Prostate gland (tissue), 2 donors: Measurements from ENCODE around the gene SMAD2. TPM values are rescaled to one million over a fixed set of nuclear protein-coding genes. Genes with fewer than 3 reads are reported as not detected.

ENCODE experiments used
- DNase-seq: peaks from one replicate; pipeline ENCODE4 v3.0.0-alpha.2; 2019; ENCODE audit warnings: low spot score
- H3K27ac ChIP-seq, 2 donors: fragments of 200-600 bp; sonication (generic); 2 replicates each; pipeline ENCODE4 v1.5.1; 2017 to 2019
- H3K27me3 ChIP-seq: fragments of 200-600 bp; sonication (generic); replicated peaks from 2 replicates; pipeline ENCODE4 v1.5.1; 2019; ENCODE audit not compliant: insufficient read depth
- H3K36me3 ChIP-seq, 2 donors: fragments of 200-600 bp; sonication (generic); 1 replicate in 1 of 2; 2 replicates in 1 of 2; pipeline versions ENCODE4 v1.5.1 to v1.8.1; 2017 to 2019
- H3K4me1 ChIP-seq: fragments of 200-600 bp; sonication (generic); replicated peaks from 2 replicates; pipeline ENCODE4 v1.5.1; 2019
- H3K4me3 ChIP-seq, 2 donors: fragments of 200-600 bp; sonication (generic); 2 replicates each; pipeline ENCODE4 v1.5.1; 2017 to 2019
- H3K9me3 ChIP-seq: fragments of 200-600 bp; sonication (generic); 2 replicates; pipeline ENCODE4 v1.5.1; 2017
- POLR2A ChIP-seq: fragments of 450-650 bp; IDR thresholded peaks from one replicate; pipeline ENCODE4 v1.6.1; 2016; ENCODE audit warnings: antibody characterized with exemption, mild to moderate bottlenecking
- POLR2AphosphoS5 ChIP-seq: sonication (generic); formaldehyde crosslinking; IDR thresholded peaks from one replicate; pipeline ENCODE4 v1.6.1; 2017; ENCODE audit warnings: antibody characterized with exemption
- WGBS: methylation state at CpG from one replicate; pipeline ENCODE4 v1.1.5; 2018; 5-methylcytosine and 5-hydroxymethylcytosine counted together
- intact Hi-C: fragments of 100-400 bp; cut with DNase I; formaldehyde crosslinking; loops from one replicate; pipeline ENCODE4 v1.14.2; 2022
- total RNA-seq, 2 donors: library from RNA; depleted of rRNA; stranded (reverse); fragments of >200 nt; gene quantifications; one replicate each; pipeline ENCODE4 v1.1.0, GENCODE V29; 2016
- TF ChIP-seq, protein P1 (sequence below), 4 experiments: fragments of 200-600 bp in 2 of 4; fragments of 450-650 bp in 2 of 4; sonication (generic) in 2 of 4; IDR thresholded peaks; 1 replicate in 3 of 4; 2 replicates in 1 of 4; pipeline ENCODE4 v1.5.1; 2016 to 2019; ENCODE audit warnings: antibody characterized with exemption in 4 of 4, mild to moderate bottlenecking in 2 of 4, moderate library complexity in 2 of 4

Gene SMAD2
- 10 to 100 TPM; 54.3 to 96.8 TPM for total RNA-seq

DNA sequence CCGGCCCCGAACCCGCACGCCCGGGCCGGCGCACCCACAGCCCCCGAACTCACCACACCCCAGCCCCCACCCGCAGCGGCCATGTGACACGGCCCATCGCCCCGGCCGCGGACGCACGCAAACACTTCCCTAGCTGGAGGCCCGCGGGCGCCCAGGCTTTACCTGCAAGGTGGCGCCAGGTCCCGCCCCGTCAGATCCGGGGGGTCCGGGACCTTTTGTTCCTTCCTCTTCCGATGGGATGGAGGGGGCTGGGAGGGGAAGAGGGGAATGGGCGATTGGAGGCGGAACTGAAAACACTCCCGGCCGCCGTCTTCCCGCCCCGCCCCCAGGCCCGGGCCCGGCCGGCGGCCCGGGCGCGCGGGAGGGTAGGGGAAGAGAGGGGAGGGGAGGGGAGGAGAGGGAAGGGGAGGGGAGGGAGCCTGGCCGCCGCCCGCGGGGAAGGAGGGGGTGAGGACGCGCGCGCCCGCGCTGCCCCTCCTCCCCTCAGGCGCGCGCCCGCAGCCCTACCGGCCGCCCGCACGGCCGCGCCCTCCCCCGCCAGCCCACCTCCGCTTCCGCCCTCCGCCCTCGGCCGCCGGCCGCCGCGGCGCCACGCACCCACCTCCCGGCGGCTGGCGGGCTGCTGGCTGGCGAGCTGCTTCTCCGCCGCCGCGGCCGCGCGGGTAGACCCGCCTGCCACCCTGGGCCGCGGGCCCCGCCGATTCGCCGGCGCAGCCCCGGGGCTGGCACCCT lies at the start of gene SMAD2:
SMAD2 (minus strand) TSS at position 461 of the 732 bp plus-strand sequence. CDS start 33,903 bp downstream, outside the sequence.
- Histone ChIP-seq H3K4me3 (peak within 1 kb of the TSS; percentile 86 to 95), H3K27ac (peak within 1 kb of the TSS; percentile 96 to 97), H3K27me3 (no peaks in the 10 kb centered on the region), H3K4me1 (no peaks in the 10 kb centered on the region), H3K9me3 (no peaks in the 10 kb centered on the region), H3K36me3 (no peaks in the 10 kb centered on the region)
- intact Hi-C loops = no loop called here
- TF ChIP-seq, protein P1, sequence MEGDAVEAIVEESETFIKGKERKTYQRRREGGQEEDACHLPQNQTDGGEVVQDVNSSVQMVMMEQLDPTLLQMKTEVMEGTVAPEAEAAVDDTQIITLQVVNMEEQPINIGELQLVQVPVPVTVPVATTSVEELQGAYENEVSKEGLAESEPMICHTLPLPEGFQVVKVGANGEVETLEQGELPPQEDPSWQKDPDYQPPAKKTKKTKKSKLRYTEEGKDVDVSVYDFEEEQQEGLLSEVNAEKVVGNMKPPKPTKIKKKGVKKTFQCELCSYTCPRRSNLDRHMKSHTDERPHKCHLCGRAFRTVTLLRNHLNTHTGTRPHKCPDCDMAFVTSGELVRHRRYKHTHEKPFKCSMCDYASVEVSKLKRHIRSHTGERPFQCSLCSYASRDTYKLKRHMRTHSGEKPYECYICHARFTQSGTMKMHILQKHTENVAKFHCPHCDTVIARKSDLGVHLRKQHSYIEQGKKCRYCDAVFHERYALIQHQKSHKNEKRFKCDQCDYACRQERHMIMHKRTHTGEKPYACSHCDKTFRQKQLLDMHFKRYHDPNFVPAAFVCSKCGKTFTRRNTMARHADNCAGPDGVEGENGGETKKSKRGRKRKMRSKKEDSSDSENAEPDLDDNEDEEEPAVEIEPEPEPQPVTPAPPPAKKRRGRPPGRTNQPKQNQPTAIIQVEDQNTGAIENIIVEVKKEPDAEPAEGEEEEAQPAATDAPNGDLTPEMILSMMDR (IDR thresholded peaks at IDR 0.05) = no peak
- peak; percentile 60 for TF ChIP-seq POLR2A
- no peak for TF ChIP-seq POLR2AphosphoS5
- DNase-seq = peak; percentile 78
- 0% methylated on average over 59 of the region's 93 CpGs for WGBS

DNA sequence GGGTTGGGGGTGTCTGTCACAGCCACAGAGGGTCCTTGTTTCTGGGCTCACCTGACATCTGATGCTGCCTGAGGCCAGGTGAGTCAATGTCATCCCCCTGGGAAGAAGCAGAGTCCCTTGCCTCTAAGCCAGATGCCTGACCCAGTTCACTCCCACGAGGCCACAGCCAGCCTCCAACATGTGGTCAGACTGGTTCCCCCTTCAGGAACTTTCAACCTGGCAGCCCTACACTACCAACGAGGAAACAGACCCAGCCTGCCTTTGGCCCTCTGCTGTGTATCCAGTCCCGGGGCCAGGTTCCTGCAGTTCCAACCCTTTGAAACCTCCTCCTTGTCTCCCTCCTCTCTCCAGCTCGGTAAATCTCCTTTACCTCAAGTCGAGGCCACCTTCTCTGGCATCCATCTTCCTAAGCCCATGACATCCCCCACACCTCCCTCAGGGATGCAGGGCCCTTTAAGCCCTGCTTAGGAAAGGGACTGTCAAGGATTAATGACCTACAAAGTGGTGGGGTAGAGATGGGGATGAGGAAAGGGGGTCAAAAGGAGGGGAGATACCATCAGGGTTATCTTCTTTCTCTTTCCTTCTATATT lies 49.2 kb upstream of the SMAD2 start:
- intact Hi-C loops = no loop called here
- WGBS = 30% methylated on average over 5 of the region's 5 CpGs
- no peaks in the 10 kb centered on the region for H3K36me3 ChIP-seq
- no peaks in the 10 kb centered on the region for H3K27me3 ChIP-seq
- no peak overlapping the region for H3K4me3 ChIP-seq
- TF ChIP-seq, protein P1 (IDR thresholded peaks at IDR 0.05) = no peak
- TF ChIP-seq POLR2AphosphoS5 (no peak), POLR2A (no peak)
- H3K27ac ChIP-seq = no peak overlapping the region
- no peaks in the 10 kb centered on the region for H3K9me3 ChIP-seq
- peak; percentile 12 for DNase-seq
- H3K4me1 ChIP-seq = no peaks in the 10 kb centered on the region

DNA sequence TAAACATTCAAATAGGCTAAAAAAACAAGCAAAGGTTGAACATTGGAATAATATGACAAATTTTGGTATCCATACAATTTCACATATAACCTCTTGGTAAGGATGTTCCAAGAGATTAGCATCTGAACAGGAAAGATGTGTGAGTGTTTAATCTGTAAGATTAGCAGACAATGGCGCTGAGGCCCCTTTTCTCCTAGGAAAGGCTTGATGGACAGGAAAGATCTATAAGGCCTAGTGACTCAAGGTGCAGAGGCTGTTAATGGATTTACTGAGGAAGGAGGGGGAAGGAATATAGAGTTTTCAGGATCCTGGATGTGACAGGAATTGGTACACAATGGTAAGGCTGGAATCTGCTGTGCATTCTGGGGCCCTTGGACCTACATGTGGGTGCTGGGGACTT lies 48.1 kb upstream of the SMAD2 start:
- Histone ChIP-seq H3K9me3 (no peaks in the 10 kb centered on the region), H3K27ac (no peak overlapping the region), H3K27me3 (no peaks in the 10 kb centered on the region), H3K4me3 (no peak overlapping the region), H3K36me3 (no peaks in the 10 kb centered on the region), H3K4me1 (no peaks in the 10 kb centered on the region)
- no peak for DNase-seq
- intact Hi-C loops = no loop called here
- TF ChIP-seq, protein P1 (IDR thresholded peaks at IDR 0.05) = no peak
- TF ChIP-seq POLR2AphosphoS5 = no peak
- no peak for TF ChIP-seq POLR2A
- WGBS = 78% methylated on average over 1 of the region's 1 CpG

DNA sequence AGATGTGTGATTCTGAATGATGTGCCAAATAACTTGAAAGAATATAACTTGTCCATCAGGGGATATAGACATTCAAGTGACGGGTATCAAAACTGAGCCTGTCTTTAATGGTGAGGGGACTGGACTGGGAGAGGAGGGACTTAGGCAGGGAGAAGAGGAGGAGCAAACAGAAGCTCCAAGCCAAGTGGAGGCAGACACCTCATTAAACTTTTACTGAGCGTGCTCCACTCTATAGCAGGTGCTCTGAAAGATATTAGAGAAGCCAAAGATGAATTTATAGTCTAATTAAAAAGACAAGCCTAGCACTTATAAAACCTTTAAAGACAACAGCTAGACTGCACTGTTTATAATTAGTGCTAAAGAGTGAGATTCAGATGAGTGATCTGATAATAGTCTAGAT lies 47.7 kb upstream of the SMAD2 start:
- intact Hi-C loops = no loop called here
- Histone ChIP-seq H3K4me3 (no peak overlapping the region), H3K4me1 (no peaks in the 10 kb centered on the region), H3K36me3 (no peaks in the 10 kb centered on the region), H3K9me3 (no peaks in the 10 kb centered on the region), H3K27ac (no peak overlapping the region), H3K27me3 (no peaks in the 10 kb centered on the region)
- TF ChIP-seq POLR2A (no peak), POLR2AphosphoS5 (no peak)
- TF ChIP-seq, protein P1 (IDR thresholded peaks at IDR 0.05) = no peak
- no peak for DNase-seq
- WGBS = 62% methylated on average over 2 of the region's 2 CpGs

DNA sequence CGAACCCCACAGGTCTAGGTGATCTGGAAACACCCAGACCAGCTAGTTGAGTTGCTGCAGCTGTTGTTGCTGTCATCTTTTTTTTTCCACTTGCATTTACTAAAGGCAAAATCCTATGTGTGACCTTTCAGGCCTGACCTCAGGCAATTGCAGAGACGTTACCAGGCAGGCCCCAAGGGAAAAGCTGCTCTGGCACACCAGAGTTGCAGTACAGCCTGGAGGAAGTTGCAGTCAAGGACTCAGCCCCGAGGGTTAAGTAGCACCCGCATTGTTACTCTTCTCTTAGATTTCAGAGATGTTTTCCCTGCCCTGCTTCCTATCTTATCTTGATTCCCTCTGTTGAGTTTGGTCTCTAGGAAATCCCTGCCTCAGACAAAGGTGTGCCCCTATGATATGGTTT lies 45.2 kb upstream of the SMAD2 start:
- no peaks in the 10 kb centered on the region for H3K9me3 ChIP-seq
- DNase-seq = no peak
- no peaks in the 10 kb centered on the region for H3K36me3 ChIP-seq
- no peaks in the 10 kb centered on the region for H3K4me1 ChIP-seq
- 91% methylated on average over 4 of the region's 4 CpGs for WGBS
- H3K27me3 ChIP-seq = no peaks in the 10 kb centered on the region
- H3K27ac ChIP-seq = no peak overlapping the region
- H3K4me3 ChIP-seq = no peak overlapping the region
- intact Hi-C loops = no loop called here
- TF ChIP-seq POLR2A (no peak), POLR2AphosphoS5 (no peak)
- TF ChIP-seq, protein P1 (IDR thresholded peaks at IDR 0.05) = no peak
